OCI-LY1 (cell line): Measurements from ENCODE around the gene ZNF775.

ENCODE experiments used
- H2AFZ ChIP-seq: fragments of 200-600 bp; sonication (generic), shearing (Covaris generic); 2 replicates; pipeline ENCODE4 v1.6.0; 2014; ENCODE audit warnings: antibody characterized with exemption, mild to moderate bottlenecking, low read length
- H3F3A ChIP-seq: fragments of 200-600 bp; sonication (generic), shearing (Covaris generic); 2 replicates; pipeline ENCODE4 v1.6.0; 2014; ENCODE audit warnings: mild to moderate bottlenecking, antibody characterized with exemption, low read length, moderate library complexity; ENCODE audit not compliant: insufficient read depth
- H3K27ac ChIP-seq: fragments of 200-600 bp; sonication (generic); 2 replicates; pipeline ENCODE4 v1.5.1; 2014; ENCODE audit warnings: low read length, mixed run types, mild to moderate bottlenecking, low read depth; ENCODE audit not compliant: poor library complexity, severe bottlenecking
- H3K27me3 ChIP-seq: fragments of 200-600 bp; sonication (generic); 2 replicates; pipeline ENCODE4 v1.6.0; 2014; ENCODE audit warnings: antibody characterized with exemption, mild to moderate bottlenecking, low read length, moderate library complexity; ENCODE audit not compliant: insufficient read depth
- H3K36me3 ChIP-seq: fragments of 200-600 bp; sonication (generic); 2 replicates; pipeline ENCODE4 v1.6.1; 2014; ENCODE audit warnings: mild to moderate bottlenecking, antibody characterized with exemption, low read length, moderate library complexity, mixed read lengths; ENCODE audit not compliant: insufficient read depth
- H3K4me1 ChIP-seq: fragments of 200-600 bp; sonication (generic); 2 replicates; pipeline ENCODE4 v1.5.1; 2014; ENCODE audit warnings: mild to moderate bottlenecking, low read length, moderate library complexity; ENCODE audit not compliant: insufficient read depth, severe bottlenecking
- H3K4me2 ChIP-seq: fragments of 200-600 bp; sonication (generic), shearing (Covaris generic); 2 replicates; pipeline ENCODE4 v1.6.1; 2014; ENCODE audit warnings: low read length
- H3K4me3 ChIP-seq: fragments of 200-600 bp; sonication (generic); 2 replicates; pipeline ENCODE4 v1.5.1; 2014; ENCODE audit warnings: low read length, low read depth, mild to moderate bottlenecking, mixed read lengths; ENCODE audit not compliant: poor library complexity, severe bottlenecking
- H3K79me2 ChIP-seq: fragments of 200-600 bp; shearing (Covaris generic); 2 replicates; pipeline ENCODE4 v1.6.1; 2016; ENCODE audit warnings: mixed run types, low read length, mixed read lengths; ENCODE audit not compliant: insufficient read depth
- H3K9ac ChIP-seq: fragments of 200-600 bp; sonication (generic), shearing (Covaris generic); 2 replicates; pipeline ENCODE4 v1.6.1; 2014; ENCODE audit warnings: mild to moderate bottlenecking, low read length, mixed read lengths
- H3K9me2 ChIP-seq: fragments of 200-600 bp; sonication (generic), shearing (Covaris generic); 2 replicates; pipeline ENCODE4 v1.6.1; 2014; ENCODE audit warnings: low read depth, mild to moderate bottlenecking, low read length, mixed read lengths
- H3K9me3 ChIP-seq: fragments of 200-600 bp; shearing (Covaris generic); 2 replicates; pipeline ENCODE4 v1.6.1; 2014; ENCODE audit warnings: low read length, mixed read lengths
- H4K20me1 ChIP-seq: fragments of 200-600 bp; sonication (generic), shearing (Covaris generic); 2 replicates; pipeline ENCODE4 v1.6.0; 2016; ENCODE audit warnings: mild to moderate bottlenecking, low read length; ENCODE audit not compliant: insufficient read depth
- EZH2 ChIP-seq: fragments of 200-600 bp; sonication (generic), shearing (Covaris generic); IDR thresholded peaks from 2 replicates; pipeline ENCODE4 v1.8.0; 2017; ENCODE audit warnings: borderline replicate concordance, mixed run types, mild to moderate bottlenecking, antibody characterized with exemption, low read length, moderate library complexity, mixed read lengths
- TF ChIP-seq, protein P1 (sequence below): fragments of 200-600 bp; sonication (generic), shearing (Covaris generic); IDR thresholded peaks from 2 replicates; pipeline ENCODE4 v1.5.1; 2017; ENCODE audit warnings: mild to moderate bottlenecking, antibody characterized with exemption, low read length, moderate library complexity, mixed read lengths

ZNF775 gene

DNA sequence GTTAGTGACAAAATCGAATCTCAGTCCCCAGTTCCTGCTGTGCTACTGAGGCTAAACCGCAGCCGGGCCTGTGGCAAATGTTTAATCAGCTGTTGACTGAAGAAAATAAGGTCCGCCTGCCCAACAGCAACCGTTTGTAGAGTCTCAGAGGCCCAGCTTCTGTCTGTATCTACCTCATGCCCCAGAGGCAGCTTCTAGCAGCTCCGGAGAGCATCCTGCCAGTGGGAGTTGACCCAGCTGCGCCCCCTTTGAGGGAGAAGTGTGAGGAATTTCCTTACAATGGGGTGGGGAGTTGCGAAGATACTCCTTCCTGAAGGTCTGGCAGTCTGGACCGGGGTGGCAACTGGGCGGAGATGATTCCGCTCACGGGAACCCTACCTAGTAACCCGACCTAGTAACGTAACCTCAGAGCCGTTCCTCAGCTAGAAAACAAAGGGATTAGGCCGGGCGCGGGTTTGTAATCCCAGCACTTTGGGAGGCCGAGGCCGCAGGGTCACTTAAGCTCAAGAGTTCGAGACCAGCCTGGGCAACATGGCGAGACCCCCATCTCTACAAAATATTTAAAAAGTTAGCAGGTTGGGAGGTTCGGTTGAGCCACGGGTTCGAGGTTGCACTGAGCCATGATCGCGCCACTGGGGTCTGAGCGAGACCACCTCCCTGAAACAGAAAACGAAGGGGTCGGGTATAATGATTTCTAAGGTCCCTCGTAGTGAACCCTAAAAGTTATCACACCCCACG, 846 bp upstream of the ZNF775 start:
- H3K27ac ChIP-seq, result peak overlapping the region; percentile 73
- H3K9me2 ChIP-seq, result no peaks in the 10 kb centered on the region
- H3K27me3 ChIP-seq, result no peaks in the 10 kb centered on the region
- peaks cover 69% of the 10 kb centered on the region for H3K4me1 ChIP-seq
- peak overlapping the region; percentile 70 for H3K9ac ChIP-seq
- no peaks in the 10 kb centered on the region for H3K9me3 ChIP-seq
- H3K4me2 ChIP-seq, result peak overlapping the region; percentile 77
- no peaks in the 10 kb centered on the region for H3K79me2 ChIP-seq
- H4K20me1 ChIP-seq, result no peaks in the 10 kb centered on the region
- H3K4me3 ChIP-seq, result peak overlapping the region; percentile 79
- no peak overlapping the region for H2AFZ ChIP-seq
- 0 out of 2 replicates have a peak, but pooled peaks cover 5% of the 10 kb centered on the region for H3F3A ChIP-seq
- peaks cover 13% of the 10 kb centered on the region for H3K36me3 ChIP-seq
- TF ChIP-seq EZH2, result no peak
- TF ChIP-seq, protein P1, sequence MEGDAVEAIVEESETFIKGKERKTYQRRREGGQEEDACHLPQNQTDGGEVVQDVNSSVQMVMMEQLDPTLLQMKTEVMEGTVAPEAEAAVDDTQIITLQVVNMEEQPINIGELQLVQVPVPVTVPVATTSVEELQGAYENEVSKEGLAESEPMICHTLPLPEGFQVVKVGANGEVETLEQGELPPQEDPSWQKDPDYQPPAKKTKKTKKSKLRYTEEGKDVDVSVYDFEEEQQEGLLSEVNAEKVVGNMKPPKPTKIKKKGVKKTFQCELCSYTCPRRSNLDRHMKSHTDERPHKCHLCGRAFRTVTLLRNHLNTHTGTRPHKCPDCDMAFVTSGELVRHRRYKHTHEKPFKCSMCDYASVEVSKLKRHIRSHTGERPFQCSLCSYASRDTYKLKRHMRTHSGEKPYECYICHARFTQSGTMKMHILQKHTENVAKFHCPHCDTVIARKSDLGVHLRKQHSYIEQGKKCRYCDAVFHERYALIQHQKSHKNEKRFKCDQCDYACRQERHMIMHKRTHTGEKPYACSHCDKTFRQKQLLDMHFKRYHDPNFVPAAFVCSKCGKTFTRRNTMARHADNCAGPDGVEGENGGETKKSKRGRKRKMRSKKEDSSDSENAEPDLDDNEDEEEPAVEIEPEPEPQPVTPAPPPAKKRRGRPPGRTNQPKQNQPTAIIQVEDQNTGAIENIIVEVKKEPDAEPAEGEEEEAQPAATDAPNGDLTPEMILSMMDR, result peak; percentile 34; the same call in 1 of the 2 replicates

DNA sequence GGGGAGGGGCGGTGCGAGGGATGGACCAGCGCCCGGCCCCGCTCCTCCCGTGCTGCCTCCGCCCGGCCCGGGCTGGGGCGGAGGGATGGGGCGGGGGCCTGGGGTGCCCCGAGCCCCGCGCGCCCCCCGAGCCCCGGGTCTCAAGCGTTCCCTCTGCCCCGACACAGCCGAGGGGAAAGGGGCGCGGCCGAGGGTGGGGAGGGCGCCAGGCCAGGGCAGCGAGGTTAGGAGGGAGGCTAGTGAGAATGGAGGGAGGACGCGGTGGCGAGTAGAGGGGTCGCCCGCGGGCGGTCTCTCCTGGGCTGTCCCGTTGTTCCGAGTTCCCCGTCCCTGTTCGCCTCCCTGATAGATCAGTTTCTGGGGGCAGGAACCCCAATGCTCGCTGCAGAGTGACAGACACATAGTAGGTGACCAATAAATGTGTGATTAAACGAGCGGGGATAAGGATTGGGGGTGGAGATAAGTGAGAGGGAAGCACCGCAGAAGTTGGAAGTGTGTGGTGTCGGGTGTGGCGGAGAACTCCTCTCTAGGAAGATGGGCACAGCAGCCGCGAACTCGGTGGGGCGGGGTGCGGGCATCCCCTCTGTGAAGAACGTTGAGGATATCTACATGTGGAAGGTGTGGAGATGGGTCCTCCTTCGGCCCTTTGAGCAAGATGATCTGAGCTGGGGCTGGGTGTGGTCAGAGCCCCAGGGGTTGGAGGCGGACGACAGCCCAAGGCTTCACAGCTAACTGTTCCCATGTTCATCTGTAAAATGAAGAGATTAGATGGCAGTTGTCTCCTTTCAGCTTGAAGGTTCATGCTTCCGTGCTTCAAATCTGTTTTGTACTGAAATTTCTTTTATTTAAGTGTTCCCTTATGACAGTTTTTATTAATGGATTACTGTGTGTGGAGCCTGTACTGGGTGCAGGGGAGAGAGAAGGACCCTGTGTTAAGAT, 580 bp downstream of the ZNF775 start:
- Histone ChIP-seq H3K4me2 (peak overlapping the region; percentile 77), H3K9ac (peak overlapping the region; percentile 76), H3F3A (0 out of 2 replicates have a peak, but pooled peaks cover 5% of the 10 kb centered on the region), H3K27ac (peak overlapping the region; percentile 4), H2AFZ (no peak overlapping the region), H3K9me3 (no peaks in the 10 kb centered on the region), H4K20me1 (no peaks in the 10 kb centered on the region), H3K79me2 (no peaks in the 10 kb centered on the region), H3K9me2 (no peaks in the 10 kb centered on the region), H3K36me3 (no peaks in the 10 kb centered on the region; the same call in 1 of the 2 replicates), H3K4me3 (peak overlapping the region; percentile 79), H3K4me1 (peaks cover 76% of the 10 kb centered on the region), H3K27me3 (no peaks in the 10 kb centered on the region)
- TF ChIP-seq EZH2, result no peak
- TF ChIP-seq, protein P1, result peak; percentile 9; the same call in 1 of the 2 replicates

DNA sequence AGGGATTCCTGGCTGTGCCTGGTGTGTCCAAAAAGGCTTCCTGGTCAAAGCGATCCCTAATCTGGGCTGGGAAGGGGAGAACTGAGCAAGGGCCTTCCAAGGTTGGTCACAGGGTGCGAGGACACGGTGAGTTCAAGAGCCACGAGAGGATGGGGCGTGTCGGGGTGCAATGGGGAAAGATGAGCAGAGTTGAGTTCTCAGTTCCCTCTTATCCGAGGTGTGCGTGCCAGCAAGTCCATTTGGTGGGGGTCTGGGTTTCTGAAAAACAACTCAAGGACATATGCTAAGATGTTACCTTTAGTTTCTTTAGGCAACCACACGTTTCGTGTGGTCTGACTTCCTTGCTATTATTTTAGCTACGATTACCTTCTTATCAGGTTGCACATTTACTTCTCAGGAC, 1.3 kb downstream of the ZNF775 start:
- Histone ChIP-seq H3K27ac (peak overlapping the region; percentile 4), H3K27me3 (no peaks in the 10 kb centered on the region)

More for the DNA sequence above, 1.3 kb downstream of the ZNF775 start:
- Histone ChIP-seq H4K20me1 (no peaks in the 10 kb centered on the region), H2AFZ (no peak overlapping the region), H3K4me3 (peak overlapping the region; percentile 79), H3K79me2 (no peaks in the 10 kb centered on the region), H3K9me3 (no peaks in the 10 kb centered on the region), H3K4me2 (peak overlapping the region; percentile 77), H3F3A (0 out of 2 replicates have a peak, but pooled peaks cover 5% of the 10 kb centered on the region), H3K36me3 (no peaks in the 10 kb centered on the region), H3K9ac (peak overlapping the region; percentile 2; the same call in 1 of the 2 replicates), H3K9me2 (no peaks in the 10 kb centered on the region), H3K4me1 (peaks cover 76% of the 10 kb centered on the region)
- TF ChIP-seq, protein P1, result no peak
- no peak for TF ChIP-seq EZH2
